Anterior cingulate cortex (tissue), 58 donors: ENCODE results near the gene PCID2.
A peak's percentile ranks its signal among the peaks of the same experiment; 100 is the strongest.
"Not testable (repeated sequence)": the region's sequence is repeated elsewhere in the genome, so short reads cannot be mapped to it uniquely, and the experiment has no call there.

Experiments
- DNase-seq, 58 donors: peaks; one replicate each; lab custom pipeline; 2025; lab: John Stamatoyannopoulos, UW

Gene PCID2

GRCh38 chr13:113208421-113209335, at the start of gene PCID2:
Gene PCID2 (minus strand): TSS chr13:113208669. CDS start chr13:113208634, 35 bp downstream.
- DNase-seq, result peak; percentile 24 to 91 (median 82)

- DNase-seq, result not testable (repeated sequence)
These were observed 49.4 kb upstream of the PCID2 start for GRCh38 chr13:113257908-113258307.

DNA sequence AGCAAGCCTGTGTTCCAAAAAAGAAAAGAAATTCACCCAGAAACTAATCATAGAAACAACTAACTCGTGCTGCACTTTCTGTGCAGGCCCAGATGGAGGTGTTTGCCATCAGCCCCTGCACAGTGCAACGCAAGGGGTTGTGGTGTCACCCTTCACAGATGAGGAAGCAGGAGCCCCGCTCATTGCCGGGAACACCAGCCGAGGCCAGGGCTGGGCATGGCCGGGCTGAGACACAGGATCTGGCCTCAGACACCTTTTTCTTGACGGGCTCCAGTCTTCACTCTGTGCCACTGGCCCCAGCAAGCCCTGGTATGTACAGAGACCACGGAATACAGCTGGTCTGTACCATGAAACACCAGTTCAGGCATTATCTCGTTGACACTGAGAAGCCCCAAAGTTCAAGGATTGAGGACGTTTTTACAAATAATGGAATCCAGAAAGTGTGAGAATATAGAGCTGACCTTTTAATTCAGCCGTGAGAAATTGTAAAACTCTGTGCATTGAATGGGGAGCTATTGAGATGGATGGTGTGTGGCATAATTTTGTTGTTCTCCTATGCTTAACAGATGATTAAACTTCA, 44.1 kb upstream of the PCID2 start:
- DNase-seq, result no peak

DNA sequence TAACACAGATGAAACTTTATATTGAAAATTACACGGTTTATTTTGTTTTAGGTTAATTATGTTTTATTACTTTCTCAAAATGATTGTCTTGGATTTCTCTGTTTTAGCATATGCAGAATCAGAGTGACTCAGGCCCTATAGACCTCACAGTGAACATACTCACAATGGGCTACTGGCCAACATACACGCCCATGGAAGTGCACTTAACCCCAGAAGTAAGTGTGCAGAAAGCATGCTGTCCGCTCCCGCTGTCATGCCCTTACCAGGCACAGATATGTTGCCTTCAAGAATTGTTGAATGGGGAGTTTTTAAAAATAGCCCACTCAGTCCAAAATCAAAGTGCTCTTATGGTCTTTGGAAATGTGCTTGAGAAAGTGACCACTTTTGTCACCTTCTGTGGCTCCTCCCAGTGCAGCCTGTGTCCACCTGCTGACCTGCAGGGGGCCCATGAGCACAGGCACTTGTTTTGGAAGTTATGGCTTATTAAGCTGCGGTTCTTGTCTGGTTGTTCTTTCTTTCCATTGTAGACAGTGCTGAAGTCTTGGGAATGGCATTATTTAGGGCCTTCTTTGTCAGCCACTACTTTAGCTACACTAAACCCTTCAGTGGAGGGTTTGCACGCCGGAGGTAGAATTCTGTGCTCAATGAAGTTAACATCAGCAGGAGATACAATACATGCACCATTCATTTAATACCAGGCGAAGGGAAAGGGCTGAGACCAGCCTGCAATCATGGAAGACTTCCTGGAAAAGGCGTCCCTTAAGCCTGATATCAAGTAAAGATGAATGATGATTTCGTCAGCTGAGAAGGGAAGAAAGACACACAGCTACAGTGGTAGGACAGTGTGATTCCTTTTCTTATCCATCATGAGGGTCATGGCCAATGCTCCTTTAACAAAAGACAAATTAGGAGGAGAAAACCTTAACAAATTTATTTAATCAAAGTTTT, 37.7 kb upstream of the PCID2 start:
- no peak for DNase-seq

- no peak for DNase-seq
These were observed 35.4 kb upstream of the PCID2 start for GRCh38 chr13:113243847-113244246.

DNA sequence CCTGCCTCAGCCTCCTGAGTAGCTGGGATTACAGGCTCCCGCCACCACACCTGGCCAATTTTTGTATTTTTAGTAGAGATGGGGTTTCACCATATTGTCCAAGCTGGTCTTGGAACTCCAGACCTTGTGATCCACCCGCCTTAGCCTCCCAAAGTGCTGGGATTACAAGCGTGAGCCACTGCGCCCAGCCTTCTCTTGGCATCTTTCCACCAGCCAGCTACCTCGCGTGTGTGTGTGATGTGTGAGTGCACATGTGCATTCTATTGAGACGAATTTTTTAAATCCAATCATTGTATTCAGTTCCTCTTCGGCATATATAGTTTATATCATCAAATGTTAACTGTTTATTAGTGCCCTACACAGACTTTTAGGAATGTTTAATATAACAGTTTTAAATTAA, 33.2 kb upstream of the PCID2 start:
- not testable (repeated sequence) for DNase-seq

DNA sequence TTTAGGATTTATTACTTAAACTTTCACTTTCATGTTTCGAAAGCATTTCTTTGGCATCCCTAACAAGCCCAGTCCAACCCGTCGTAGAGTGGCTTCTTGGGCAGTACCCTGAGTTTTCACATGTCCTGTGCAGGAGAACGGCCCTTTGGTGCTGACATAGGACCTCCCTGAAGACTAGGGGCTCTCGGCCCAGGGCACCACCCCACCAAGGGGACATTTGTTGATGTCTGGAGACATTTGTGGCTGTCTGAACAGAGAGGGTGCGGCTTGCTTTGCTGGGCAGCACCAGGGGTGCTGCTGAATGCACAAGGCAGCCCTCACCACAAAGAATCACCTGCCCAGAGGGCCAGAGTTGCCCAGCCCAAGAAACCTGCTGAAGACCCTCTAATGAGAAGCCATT, 31.5 kb upstream of the PCID2 start:
- DNase-seq, result no peak

DNA sequence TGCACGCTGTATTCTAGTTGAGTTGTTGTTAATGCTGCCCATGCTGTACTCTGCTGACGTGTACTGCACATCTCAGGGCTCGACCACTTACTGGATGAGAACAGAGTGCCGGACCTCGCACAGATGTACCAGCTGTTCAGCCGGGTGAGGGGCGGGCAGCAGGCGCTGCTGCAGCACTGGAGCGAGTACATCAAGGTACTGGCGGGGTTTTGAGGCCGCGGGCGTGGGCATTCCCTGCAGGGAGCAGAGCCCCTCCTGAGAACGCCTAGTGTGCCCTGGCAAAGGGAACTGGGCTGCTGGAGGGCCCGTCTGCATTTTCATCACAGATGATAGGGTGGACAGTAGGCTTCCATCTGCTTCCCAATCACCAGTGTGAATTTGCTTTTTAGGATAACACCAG, 30.9 kb upstream of the PCID2 start:
- no peak for DNase-seq

DNA sequence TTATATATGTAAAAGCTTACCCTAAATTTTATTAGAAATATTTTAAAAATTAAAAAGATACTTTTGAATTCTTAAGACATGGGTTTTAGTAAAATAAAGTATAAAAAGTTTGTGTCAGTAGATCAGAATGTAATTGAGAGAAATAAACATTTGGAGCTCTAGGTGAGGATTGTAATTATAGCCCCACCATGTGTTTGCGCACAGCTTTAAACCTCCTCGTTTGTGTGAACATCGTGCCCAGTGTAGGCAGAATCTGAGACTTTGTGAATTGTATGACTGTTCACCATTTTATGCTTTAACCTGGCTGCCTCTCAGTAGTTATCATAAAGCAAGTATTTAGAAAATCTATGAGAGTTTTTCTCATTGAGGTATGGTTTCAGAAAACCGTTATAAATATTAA, 30.1 kb upstream of the PCID2 start:
- DNase-seq, result peak in 1 of 58 donors; percentile 17

- no peak for DNase-seq
These were observed 24.6 kb upstream of the PCID2 start for GRCh38 chr13:113233101-113233500.

DNA sequence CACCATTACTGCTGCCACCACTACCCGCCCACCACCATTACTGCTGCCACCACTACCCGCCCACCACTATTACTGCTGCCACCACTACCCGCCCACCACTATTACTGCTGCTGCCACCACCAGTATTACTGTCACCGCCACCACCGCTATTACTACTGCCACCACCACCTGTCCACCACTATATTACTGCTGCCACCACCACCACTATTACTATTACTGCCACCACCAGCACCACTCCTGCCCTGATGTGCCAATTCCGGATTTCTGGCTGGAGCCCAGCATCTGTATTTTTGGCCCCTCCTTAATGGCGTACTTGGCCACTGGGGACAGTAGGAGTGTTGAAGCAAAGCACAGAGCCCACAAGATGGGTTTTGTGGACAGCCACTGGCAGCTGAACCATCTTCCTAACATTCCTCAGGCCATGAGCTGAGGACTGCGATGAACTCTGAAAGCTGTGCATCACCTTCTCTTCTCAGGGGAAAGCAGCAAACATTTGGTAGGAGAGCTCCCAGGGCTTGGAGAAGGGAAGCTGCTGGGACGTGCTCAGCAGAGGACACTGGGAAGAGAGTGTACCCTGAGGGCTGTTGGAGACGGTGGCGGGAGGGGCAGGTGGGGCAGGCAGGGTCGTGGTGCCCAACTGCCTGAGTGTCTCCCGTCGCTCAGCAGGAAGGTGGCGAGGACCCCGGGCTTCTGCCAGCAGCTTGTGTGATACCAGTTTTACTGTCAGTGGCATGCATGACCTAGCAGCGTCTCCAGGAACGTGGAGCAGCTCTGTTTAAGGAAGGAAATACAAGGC, 23.9 kb upstream of the PCID2 start:
- no peak for DNase-seq

DNA sequence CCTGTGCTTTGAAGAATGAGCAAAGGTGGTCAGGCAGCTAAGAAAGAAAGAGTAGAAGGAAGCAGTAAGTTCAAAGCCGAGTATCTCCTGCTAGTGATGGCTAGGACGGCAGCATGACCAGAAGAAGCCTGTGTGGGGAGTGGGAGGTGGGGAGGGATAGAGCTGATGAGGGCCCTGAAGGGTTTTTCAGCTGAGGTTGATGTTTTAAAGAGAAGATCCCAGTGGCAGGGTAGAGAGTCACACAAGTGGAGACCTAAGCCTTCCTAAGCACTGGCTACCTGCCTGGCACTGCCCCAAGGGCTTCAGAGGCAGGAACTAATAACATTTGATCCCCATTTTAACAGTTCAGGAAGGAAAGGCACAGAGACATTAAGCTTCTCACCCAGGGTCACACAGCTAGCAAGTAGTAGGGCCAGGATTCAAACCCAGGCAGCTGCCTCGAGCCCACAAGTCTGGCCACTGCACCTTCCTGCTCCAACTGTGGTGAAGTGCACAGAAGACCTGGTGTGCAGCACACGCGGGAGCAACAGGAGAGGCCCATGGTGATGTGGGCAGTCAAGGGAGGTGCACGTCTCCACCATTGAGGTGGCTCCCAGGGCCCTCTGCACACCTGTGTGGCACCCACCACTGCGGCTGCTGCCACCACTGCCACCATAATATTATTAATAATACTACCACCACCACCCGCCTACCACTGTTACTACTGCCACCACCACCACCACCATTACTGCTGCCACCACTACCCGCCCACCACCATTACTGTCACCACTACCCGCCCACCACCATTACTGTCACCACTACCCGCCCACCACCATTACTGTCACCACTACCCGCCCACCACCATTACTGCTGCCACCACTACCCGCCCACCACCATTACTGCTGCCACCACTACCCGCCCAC, 23.1 kb upstream of the PCID2 start:
- no peak for DNase-seq

GRCh38 chr13:113229791-113230190, 21.3 kb upstream of the PCID2 start:
- no peak for DNase-seq

- DNase-seq, result no peak
These were observed 20.7 kb upstream of the PCID2 start for GRCh38 chr13:113229161-113229560.

DNA sequence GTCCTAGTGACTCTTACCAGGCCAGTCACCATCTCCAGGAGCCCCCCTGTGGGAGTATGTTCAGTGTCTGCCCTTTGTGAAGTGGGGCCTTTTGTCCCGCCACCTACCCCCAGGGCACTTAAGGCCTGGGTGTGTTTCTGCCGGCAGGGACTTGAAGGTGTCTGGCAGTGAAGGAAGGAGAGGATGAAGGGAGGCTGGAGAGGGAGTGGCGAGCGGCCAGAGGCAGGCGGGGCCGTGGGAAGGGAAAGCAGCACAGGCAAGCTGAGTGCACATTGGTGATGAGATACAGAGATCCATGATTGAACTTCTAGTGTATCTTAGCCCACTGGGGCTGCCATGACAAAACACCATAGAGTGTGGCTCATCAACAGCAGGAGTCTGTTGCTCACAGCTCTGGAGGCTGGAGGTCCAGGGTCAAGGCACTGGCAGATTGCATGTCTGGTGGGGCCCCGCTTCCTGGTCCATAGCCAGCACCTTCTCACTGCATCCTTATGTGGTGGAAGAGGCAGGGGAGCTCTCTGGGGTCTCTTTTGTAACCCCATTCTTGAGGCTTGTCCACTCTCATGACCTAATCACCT, 18.5 kb upstream of the PCID2 start:
- no peak for DNase-seq

DNA sequence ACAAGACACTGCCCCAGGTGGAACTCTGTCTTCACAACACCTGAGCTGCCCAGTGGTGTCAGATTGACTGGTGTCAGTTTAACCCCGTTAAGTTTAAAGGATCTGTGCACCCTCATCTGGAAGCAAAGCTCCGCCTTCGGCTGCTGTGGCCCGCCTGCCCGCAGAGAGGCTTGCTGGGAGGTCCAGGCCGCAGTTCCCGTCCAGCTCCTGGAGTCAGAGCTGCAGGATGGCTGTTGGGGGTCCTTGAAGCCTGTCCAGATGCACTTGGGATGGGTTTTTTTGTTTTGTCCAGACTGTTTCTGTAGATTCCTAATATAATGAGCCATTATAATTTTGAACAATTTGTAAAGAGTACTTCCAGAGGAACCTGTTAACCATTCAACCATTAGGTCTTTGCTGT, 17.0 kb upstream of the PCID2 start:
- no peak for DNase-seq

- DNase-seq, result peak in 1 of 58 donors; percentile 16
These were observed 16.0 kb upstream of the PCID2 start for GRCh38 chr13:113224486-113224885.

- no peak for DNase-seq
These were observed 14.6 kb upstream of the PCID2 start for GRCh38 chr13:113223070-113223469.

GRCh38 chr13:113220877-113221276, 12.4 kb upstream of the PCID2 start:
- no peak for DNase-seq
